OCI-M2 (cell line): ENCODE measurements around the gene BNC1.
"Not testable (repeated sequence)": the region's sequence is repeated elsewhere in the genome, so short reads cannot be mapped to it uniquely, and the experiment has no call there.

ENCODE experiments used
- DNase-seq: peaks from one replicate; lab custom pipeline; 2025; ENCODE audit not compliant: unreplicated experiment; lab: John Stamatoyannopoulos, UW

Gene BNC1

DNA sequence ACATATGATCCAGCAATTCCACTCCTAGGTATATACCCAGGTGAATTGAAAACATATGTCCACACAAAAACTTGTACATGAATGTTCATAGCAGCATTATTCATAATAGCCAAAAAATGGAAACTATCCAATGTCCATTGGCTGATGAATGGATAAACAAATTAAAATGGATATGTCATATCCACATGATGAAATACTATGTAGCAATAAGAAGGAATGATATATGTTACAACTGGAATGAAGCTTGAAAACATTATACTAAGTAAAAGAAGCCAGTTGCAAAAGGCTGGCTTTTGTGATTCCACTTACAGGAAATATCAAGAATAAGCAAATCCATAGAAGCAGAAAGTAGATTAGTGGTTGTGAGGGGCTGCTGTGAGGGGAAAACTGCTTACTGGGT is 33.7 kb downstream of the BNC1 start:
- DNase-seq: no peak

DNA sequence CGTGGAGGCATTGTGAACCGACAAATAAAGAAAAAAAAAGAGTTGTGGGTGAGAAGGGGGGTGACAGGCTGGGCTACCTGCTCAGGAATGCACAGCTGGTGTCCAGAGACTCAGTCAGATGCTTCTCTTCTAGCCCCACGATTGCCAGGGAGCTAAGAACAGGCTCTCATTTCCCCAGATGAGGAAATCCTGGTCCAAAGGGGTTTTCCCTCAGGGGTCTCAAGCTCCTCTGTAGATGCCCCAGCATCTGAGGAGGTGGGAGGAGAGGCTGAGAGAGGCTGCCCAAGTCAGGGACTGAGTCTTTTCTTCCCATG is 35.5 kb downstream of the BNC1 start:
- no peak for DNase-seq

DNA sequence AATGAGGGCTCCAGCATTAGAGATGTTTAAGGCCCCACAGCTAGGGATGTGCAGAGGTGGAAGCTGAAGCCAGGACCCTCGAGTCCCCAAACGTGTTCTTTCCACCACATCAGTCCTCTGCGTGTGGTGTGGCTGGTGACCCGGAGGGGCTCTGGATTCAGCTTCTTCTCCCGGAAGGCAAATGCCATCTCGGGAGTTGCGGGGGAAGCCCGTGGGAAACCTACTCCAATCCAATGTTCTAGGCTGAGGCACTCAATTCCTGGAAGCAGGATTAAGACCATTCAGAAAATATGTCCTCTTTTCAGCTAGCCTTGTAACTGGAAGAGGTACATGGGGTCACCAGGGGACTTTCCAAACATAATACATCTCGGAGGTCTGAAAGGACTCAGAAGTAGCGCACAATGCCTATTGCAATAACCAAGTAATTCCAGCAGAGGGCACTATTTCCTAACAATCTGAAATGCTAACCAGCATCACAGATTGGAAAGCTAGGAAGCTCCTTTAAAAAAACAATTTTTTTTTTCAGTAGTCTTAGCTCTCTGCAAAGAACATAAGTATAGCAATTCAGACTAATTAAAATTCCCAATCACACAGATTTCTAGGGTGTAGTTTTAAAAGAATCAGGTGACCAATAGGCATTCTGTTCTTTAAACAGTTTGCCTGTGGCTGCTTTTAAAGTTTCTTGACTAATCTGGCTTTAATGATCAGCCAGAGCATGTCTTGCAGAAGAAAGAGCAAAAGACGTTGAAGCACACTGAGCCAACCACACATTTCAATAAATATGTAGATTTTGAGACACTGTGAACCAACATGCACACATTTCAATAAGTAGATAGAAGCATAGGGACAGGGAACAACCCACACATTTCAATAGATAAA is 36.1 kb downstream of the BNC1 start:
- DNase-seq: peak; percentile 45

DNA sequence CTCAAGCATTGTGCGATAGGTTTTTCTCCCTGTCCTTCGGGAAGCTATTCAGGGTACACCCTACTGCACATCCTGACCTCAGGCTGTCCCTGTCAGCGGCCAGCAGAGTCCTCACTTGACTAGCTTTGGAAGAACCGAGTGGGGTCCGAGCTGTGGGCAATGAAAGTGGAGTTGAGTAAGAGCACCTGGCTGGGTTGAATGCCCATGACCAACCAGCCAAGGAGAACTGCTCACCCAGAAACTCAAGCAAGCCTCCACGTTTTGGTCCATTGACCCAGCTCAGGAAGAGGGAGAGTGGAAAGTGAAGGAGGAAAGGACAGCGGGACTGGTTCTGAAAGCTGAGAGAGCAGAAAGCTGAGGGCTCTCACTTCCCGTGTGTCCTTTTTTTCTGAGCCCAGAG is 40.8 kb downstream of the BNC1 start:
- DNase-seq: no peak

DNA sequence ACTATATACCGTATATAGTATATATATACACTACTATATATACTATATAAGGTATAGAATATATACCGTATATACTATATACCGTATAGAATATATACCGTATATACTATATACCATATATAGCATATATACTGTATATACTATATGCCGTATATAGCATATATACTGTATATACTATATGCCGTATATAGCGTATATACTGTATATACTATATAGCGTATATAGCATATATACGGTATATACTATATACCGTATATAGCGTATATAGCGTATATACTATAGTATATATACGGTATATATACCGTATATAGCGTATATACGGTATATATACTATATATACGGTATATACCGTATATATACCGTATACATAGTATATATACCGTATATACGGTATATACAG is 54.2 kb downstream of the BNC1 start:
- no peak for DNase-seq

DNA sequence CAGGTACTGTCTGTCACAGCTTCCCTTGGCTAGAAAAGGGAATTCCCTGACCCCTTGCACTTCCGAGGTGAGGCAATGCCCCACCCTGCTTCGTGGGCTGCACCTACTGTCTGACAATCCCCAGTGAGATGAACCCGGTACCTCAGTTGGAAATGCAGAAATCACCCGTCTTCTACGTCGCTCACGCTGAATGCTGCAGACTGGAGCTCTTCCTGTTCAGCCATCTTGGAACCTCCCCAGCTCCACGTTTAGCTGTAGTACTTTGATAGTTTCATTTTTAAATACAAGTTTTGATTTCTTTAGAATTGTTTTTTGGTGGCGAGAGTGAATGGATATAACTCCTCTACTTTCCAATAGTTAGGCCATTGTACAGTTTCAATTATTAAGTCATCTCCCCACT is 59.0 kb downstream of the BNC1 start:
- DNase-seq: no peak

DNA sequence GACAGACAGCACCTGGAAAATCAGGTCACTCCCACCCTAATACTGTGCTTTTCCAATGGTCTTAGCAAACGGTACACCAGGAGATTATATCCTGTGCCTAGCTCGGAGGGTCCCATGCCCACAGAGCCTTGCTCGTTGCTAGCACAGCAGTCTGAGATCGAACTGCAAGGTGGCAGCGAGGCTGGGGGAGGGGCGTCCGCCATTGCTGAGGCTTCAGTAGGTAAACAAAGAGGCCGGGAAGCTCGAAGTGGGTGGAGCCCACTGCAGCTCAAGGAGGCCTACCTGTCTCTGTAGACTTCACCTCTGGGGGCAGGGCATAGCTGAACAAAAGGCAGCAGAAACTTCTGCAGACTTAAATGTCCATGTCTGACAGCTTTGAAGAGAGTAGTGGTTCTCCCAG is 62.7 kb downstream of the BNC1 start:
- DNase-seq: not testable (repeated sequence)

DNA sequence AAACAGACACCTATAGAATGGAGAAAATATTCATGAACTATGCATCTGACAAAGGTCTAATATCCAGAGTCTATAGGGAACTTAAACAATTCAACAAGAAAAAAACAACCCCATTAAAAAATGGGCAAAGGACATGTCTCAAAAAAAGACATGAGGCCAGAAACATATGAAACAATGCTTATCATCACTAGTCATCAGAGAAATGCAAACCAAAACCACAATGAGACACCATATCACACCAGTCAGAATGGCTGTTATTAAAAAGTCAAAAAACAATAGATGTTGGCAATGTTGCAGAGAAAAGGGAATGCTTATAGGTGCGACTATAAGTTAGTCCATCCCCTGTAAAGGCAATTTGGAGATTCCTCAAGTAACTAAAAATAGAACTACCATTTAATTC is 65.4 kb downstream of the BNC1 start:
- DNase-seq: no peak

DNA sequence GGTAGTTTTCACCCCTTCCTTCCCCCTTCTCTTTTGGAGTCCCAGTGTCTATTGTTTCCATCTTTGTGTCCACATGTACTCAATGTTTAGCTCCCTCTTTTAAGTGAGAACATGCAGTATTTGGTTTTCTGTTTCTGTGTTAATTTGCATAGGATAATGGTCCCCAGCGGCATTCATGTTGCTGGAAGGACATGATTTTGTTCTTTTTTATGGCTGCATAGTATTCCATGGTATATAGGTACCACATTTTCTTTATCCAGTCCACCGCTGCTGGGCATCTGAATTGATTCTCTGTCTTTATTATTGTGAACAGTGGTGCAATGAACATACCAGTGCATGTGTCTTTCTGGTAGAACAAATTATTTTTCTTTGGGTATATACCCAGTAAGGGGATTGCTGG is 69.2 kb downstream of the BNC1 start:
- no peak for DNase-seq

DNA sequence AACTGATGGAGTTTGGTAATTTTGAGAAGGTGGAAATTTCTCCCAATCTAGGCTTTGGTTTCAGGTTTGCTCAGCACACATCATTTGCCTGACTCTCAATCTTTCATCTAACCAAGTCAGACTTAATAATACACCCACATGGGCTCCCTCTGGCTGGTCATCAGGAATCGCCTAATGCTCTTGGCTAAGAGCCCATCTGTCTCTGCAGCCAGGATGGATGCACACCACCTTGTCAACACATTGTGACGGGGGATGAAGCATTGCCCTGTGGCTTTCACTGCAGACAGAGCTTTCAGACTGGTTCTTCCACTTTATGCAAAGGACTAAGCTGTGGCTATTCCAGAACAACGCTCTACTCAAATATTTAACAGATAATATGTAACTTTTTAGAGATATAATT is 73.8 kb downstream of the BNC1 start:
- no peak for DNase-seq

DNA sequence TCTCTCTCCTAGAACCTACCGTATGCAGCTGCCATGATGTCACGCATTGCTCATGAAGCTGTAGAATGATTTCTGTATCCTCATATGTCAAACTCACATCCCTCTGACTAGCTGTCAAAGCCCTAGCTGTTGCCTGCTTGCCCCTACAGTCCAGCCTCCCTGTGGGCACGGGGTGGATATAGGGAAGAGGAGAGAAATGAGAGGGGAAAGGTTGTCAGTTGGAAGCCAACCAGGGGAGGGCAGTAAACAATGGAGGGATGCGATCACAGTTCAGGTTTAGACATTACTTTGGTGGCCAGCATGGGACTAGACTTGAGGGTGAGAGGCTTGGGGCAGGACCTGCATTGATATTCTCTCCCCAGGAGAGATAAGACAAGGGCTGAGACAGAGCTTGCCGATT is 75.1 kb downstream of the BNC1 start:
- DNase-seq: no peak

DNA sequence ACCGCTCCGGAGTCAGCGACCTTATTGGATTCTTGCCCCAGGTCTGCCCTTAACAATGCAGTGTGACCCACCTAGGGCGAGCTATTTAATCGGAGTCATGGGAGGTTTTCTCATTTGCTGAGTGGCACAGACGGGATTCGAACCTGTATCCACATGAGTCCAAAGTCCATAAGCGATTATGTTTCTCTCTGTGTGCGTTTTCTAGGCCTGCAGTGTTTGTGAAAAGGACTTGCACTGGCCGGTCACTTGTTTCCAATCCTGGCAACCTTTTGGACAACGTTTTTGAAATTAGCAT is 76.2 kb downstream of the BNC1 start:
- no peak for DNase-seq

DNA sequence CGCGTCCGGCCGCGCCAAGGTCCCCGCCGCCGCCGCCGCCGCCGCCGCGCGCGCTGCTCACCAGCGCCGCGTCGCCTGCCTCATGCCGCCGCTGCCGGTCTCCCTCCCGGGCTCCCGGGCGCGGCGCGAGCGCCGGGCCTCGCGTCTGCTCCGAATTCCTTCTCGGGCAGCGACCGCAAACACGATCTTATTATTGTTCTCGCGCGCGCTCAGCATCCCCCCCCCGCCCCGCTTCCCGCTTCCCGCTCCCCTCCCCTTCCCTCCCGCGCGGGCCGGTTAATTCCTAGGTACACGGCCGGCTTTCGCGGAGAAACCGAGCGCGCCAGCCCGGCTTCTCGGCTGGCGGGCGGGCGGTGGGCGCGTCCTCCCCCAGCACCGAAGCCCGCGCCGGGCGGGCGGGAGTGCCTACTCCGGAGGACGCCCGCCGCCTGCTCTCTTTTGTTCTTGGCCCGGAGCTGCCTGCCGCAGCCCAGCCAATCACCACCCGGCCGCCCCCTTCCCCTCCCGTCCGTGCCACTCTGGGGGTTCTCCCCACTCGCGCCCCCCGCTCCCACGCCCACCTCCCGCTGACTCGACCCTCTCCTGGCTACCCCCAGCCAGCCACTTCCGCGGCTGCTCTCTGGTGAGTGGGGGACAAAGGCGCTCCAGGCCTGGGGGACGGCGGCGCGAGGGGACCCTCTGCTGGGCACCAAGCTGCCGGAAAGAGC is 76.7 kb downstream of the BNC1 start, which contains the start of gene HDGFL3:
Gene HDGFL3, minus strand, starts transcription at position 164 of the 707 bp plus-strand sequence. CDS start 409 bp downstream, outside the sequence.
- DNase-seq: peak; percentile 9

DNA sequence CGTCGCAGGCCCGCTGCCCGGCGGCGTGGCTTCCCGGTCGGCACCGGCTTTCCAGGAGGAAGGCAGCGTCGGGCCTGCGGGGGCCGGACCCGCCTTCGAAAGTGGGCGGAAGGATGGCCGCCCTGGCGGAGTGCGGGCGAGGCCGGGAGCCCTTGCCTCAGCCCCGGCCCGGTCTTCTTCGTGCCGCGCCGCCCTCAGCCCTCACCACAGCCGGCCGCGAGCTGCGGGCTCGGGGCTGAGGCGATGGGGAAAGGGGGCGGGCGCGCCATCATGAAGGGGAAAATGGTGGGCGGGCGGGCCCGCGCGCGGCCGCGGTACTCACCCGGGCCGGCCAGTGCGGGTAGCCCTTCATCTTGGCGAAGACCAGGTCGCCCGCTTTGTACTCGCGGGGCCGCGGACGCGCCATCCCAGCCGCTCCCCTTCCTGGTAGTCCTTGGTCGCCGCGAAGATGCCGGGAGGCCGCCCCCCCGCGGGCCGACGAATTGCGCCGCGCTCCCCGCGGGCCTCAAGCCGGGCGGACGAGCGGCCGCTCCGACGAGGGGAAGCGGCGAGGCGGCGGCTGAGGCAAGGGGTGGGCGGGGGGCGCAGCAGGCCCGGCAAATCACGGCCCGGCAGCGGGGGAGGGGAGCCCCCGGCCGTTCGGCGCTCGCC is 77.3 kb downstream of the BNC1 start:
- no peak for DNase-seq

DNA sequence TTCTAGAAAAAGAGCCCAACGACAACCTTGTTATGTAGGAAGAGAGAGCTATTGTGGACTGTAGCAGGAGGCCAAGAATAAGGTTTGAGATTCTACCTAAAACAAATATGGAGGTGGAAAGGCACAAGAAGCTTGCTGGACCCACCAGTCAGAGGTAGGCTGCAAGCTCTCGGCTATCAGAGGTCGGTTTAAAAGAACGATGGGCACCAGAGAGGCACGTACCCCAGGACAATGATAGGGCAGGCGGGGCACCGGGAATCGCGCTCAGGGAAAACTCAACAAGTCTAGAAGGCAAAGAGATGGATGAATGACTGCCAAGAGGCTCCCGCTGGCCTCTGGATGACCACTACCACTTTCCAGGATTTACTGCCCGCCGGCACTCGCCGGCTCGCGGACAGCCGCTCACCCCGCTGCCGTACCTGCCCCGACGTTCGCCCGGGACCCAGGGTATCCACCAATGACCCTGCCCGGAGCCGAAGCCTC is 77.9 kb downstream of the BNC1 start:
- no peak for DNase-seq
